ENCODE results near the gene SLIT3.

The SLIT3 gene

DNA sequence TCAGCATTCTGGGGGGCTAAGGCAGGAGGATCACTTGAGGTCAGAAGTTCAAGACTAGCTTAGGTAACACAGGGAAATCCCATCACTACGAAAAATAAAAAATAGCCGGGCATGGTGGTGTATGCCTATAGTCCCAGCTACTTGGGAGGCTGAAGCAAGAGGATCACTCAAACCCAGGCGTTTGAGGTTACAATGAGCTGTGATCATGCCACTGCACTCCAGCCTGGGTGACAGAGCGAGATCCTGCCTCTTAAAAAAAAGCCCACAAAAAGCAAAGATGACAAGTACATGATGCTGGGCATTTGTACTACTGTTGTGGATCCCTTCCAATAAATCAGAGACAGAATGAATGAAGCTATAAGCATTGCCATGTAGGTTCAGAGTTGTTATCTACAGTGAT is 401.7 kb downstream of the SLIT3 start:
- ChIA-PET CTCF (interaction anchor here (0.6 kb wide), 2 partner anchors 25 to 193 kb away, joined by 3 to 5 read pairs; no protein-coding TSS in a partner anchor), POLR2A (no interaction called here)
- H3K4me3 ChIP-seq (ENCODE audit: low read depth, low read length) = no peak overlapping the region
- H3K9me3 ChIP-seq (ENCODE audit: control insufficient read depth, insufficient read depth, low read depth, low read length) = no peaks in the 10 kb centered on the region
- H3K4me1 ChIP-seq (ENCODE audit: control insufficient read depth, insufficient read depth, low read length) = peaks cover 12% of the 10 kb centered on the region
- no peaks in the 10 kb centered on the region for H3K36me3 ChIP-seq (ENCODE audit: control insufficient read depth in 2 of 2, insufficient read depth in 1 of 2, low read length in 2 of 2)
- H3K27ac ChIP-seq (ENCODE audit: extremely low read depth, low read depth, low read length) = peak overlapping the region; percentile 40
- TF ChIP-seq ZNF140 (tag by site-specific recombination; IDR thresholded peaks at IDR 0.05) = no peak
- 0 out of 2 replicates have a peak, but pooled peaks have one; percentile 9 for TF ChIP-seq OSR2 (tag by site-specific recombination; IDR thresholded peaks at IDR 0.05)

DNA sequence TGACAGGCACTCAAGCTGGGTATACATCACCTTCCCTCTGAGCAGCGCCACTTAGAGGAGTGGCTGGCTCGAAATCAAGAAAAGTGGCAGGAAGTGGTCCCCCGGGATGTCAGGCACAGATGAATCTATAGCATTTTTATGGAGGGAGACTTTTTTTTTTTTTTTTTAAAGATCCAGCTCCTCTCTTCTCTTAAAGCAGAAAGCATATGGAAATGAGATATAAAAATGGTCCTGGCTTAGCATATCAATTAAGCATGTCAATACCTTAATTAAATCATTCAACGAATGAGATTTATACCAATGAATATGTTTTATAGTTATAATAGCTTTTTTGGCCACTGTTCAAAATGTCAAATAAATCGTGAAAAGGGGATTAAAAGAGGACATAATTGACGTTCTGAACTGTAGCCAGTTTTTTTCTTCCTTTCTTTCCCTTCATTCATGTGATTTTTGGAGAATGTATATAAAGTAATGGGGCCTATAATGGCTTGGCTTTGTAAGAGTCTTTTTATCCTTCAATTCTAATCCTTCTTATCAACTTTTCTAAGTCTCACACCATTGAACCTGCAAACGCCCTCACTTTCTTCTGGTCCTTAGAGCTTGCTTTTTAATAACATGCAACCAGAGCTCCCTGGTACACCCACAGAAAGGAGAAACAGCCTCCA is 402.6 kb downstream of the SLIT3 start:
- H3K4me3 ChIP-seq (ENCODE audit: low read depth, low read length) = no peak overlapping the region
- ChIA-PET POLR2A (interaction anchor here (0.7 kb wide), 2 partner anchors 87 to 116 kb away, joined by 3 to 4 read pairs; no protein-coding TSS in a partner anchor), CTCF (interaction anchor here (0.6 to 0.7 kb wide), 4 partner anchors 16 to 423 kb away, joined by 3 to 5 read pairs (median 4); no protein-coding TSS in a partner anchor)
- H3K27ac ChIP-seq (ENCODE audit: extremely low read depth, low read depth, low read length) = peak overlapping the region; percentile 64
- H3K4me1 ChIP-seq (ENCODE audit: control insufficient read depth, insufficient read depth, low read length) = peaks cover 12% of the 10 kb centered on the region
- H3K9me3 ChIP-seq (ENCODE audit: control insufficient read depth, insufficient read depth, low read depth, low read length) = no peaks in the 10 kb centered on the region
- H3K36me3 ChIP-seq (ENCODE audit: control insufficient read depth in 2 of 2, insufficient read depth in 1 of 2, low read length in 2 of 2) = no peaks in the 10 kb centered on the region
- TF ChIP-seq OSR2 (tag by site-specific recombination; IDR thresholded peaks at IDR 0.05) (peak; percentile 98), ZBTB1 (tag by site-specific recombination; IDR thresholded peaks at IDR 0.05) (peak; percentile 67; the same call in 1 of the 2 replicates), ZXDB (tag by site-specific recombination; IDR thresholded peaks at IDR 0.05) (peak; percentile 60), BCL11B (tag by site-specific recombination; IDR thresholded peaks at IDR 0.05; ENCODE audit: low read depth) (peak; percentile 94), GFI1B (tag by site-specific recombination; IDR thresholded peaks at IDR 0.05) (0 out of 2 replicates have a peak, but pooled peaks have one; percentile 44), ZNF394 (tag by site-specific recombination; IDR thresholded peaks at IDR 0.05; ENCODE audit: borderline replicate concordance) (no peak), SCRT1 (tag by site-specific recombination; IDR thresholded peaks at IDR 0.05; ENCODE audit: borderline replicate concordance) (peak; percentile 53), ZNF112 (tag by site-specific recombination; IDR thresholded peaks at IDR 0.05) (no peak), ZEB2 (tag by site-specific recombination; IDR thresholded peaks at IDR 0.05) (peak; percentile 70; the same call in 1 of the 2 replicates), ZNF423 (tag by site-specific recombination; IDR thresholded peaks at IDR 0.05) (0 out of 2 replicates have a peak, but pooled peaks have one; percentile 17), ZNF24 (tag by site-specific recombination; IDR thresholded peaks at IDR 0.05) (peak; percentile 89), ZNF585B (tag by site-specific recombination; IDR thresholded peaks at IDR 0.05) (no peak), ZNF2 (tag by site-specific recombination; IDR thresholded peaks at IDR 0.05) (0 out of 2 replicates have a peak, but pooled peaks have one; percentile 25), IKZF3 (tag by site-specific recombination; IDR thresholded peaks at IDR 0.05) (peak; percentile 71), ZNF146 (tag by site-specific recombination; IDR thresholded peaks at IDR 0.05) (no peak), ZNF510 (tag by site-specific recombination; IDR thresholded peaks at IDR 0.05; ENCODE audit: insufficient replicate concordance) (peak; percentile 32), ZNF16 (tag by site-specific recombination; IDR thresholded peaks at IDR 0.05; ENCODE audit: low read depth) (no peak), ZNF214 (tag by site-specific recombination; IDR thresholded peaks at IDR 0.05; ENCODE audit: borderline replicate concordance) (no peak)
- TF ChIP-seq, protein P1, sequence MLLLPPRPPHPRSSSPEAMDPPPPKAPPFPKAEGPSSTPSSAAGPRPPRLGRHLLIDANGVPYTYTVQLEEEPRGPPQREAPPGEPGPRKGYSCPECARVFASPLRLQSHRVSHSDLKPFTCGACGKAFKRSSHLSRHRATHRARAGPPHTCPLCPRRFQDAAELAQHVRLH (tag by site-specific recombination; IDR thresholded peaks at IDR 0.05) = peak; percentile 92
- TF ChIP-seq, protein P2, sequence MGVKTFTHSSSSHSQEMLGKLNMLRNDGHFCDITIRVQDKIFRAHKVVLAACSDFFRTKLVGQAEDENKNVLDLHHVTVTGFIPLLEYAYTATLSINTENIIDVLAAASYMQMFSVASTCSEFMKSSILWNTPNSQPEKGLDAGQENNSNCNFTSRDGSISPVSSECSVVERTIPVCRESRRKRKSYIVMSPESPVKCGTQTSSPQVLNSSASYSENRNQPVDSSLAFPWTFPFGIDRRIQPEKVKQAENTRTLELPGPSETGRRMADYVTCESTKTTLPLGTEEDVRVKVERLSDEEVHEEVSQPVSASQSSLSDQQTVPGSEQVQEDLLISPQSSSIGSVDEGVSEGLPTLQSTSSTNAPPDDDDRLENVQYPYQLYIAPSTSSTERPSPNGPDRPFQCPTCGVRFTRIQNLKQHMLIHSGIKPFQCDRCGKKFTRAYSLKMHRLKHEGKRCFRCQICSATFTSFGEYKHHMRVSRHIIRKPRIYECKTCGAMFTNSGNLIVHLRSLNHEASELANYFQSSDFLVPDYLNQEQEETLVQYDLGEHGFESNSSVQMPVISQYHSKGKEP (tag by site-specific recombination; IDR thresholded peaks at IDR 0.05) = peak; percentile 84
- TF ChIP-seq, protein P3, sequence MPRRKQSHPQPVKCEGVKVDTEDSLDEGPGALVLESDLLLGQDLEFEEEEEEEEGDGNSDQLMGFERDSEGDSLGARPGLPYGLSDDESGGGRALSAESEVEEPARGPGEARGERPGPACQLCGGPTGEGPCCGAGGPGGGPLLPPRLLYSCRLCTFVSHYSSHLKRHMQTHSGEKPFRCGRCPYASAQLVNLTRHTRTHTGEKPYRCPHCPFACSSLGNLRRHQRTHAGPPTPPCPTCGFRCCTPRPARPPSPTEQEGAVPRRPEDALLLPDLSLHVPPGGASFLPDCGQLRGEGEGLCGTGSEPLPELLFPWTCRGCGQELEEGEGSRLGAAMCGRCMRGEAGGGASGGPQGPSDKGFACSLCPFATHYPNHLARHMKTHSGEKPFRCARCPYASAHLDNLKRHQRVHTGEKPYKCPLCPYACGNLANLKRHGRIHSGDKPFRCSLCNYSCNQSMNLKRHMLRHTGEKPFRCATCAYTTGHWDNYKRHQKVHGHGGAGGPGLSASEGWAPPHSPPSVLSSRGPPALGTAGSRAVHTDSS (tag by site-specific recombination; IDR thresholded peaks at IDR 0.05) = peak; percentile 27; the same call in 1 of the 2 replicates
- TF ChIP-seq, protein P4, sequence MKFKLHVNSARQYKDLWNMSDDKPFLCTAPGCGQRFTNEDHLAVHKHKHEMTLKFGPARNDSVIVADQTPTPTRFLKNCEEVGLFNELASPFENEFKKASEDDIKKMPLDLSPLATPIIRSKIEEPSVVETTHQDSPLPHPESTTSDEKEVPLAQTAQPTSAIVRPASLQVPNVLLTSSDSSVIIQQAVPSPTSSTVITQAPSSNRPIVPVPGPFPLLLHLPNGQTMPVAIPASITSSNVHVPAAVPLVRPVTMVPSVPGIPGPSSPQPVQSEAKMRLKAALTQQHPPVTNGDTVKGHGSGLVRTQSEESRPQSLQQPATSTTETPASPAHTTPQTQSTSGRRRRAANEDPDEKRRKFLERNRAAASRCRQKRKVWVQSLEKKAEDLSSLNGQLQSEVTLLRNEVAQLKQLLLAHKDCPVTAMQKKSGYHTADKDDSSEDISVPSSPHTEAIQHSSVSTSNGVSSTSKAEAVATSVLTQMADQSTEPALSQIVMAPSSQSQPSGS (tag by site-specific recombination; IDR thresholded peaks at IDR 0.05; ENCODE audit: low read depth) = peak; percentile 34; the same call in 1 of the 2 replicates
- TF ChIP-seq, protein P5, sequence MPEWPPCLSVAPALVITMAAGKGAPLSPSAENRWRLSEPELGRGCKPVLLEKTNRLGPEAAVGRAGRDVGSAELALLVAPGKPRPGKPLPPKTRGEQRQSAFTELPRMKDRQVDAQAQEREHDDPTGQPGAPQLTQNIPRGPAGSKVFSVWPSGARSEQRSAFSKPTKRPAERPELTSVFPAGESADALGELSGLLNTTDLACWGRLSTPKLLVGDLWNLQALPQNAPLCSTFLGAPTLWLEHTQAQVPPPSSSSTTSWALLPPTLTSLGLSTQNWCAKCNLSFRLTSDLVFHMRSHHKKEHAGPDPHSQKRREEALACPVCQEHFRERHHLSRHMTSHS (tag by site-specific recombination; IDR thresholded peaks at IDR 0.05) = no peak
- TF ChIP-seq, protein P6, sequence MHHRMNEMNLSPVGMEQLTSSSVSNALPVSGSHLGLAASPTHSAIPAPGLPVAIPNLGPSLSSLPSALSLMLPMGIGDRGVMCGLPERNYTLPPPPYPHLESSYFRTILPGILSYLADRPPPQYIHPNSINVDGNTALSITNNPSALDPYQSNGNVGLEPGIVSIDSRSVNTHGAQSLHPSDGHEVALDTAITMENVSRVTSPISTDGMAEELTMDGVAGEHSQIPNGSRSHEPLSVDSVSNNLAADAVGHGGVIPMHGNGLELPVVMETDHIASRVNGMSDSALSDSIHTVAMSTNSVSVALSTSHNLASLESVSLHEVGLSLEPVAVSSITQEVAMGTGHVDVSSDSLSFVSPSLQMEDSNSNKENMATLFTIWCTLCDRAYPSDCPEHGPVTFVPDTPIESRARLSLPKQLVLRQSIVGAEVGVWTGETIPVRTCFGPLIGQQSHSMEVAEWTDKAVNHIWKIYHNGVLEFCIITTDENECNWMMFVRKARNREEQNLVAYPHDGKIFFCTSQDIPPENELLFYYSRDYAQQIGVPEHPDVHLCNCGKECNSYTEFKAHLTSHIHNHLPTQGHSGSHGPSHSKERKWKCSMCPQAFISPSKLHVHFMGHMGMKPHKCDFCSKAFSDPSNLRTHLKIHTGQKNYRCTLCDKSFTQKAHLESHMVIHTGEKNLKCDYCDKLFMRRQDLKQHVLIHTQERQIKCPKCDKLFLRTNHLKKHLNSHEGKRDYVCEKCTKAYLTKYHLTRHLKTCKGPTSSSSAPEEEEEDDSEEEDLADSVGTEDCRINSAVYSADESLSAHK (tag by site-specific recombination; IDR thresholded peaks at IDR 0.05) = peak; percentile 94
